GM21825 (cell line): ENCODE results near the gene BCL2L2.

Source experiments
- ATAC-seq: cut with Tn5 transposase; IDR thresholded peaks from one replicate; pipeline ENCODE4 v1.9.1; 2021; ENCODE audit warnings: mild to moderate bottlenecking, moderate library complexity; ENCODE audit not compliant: unreplicated experiment

BCL2L2 gene

DNA sequence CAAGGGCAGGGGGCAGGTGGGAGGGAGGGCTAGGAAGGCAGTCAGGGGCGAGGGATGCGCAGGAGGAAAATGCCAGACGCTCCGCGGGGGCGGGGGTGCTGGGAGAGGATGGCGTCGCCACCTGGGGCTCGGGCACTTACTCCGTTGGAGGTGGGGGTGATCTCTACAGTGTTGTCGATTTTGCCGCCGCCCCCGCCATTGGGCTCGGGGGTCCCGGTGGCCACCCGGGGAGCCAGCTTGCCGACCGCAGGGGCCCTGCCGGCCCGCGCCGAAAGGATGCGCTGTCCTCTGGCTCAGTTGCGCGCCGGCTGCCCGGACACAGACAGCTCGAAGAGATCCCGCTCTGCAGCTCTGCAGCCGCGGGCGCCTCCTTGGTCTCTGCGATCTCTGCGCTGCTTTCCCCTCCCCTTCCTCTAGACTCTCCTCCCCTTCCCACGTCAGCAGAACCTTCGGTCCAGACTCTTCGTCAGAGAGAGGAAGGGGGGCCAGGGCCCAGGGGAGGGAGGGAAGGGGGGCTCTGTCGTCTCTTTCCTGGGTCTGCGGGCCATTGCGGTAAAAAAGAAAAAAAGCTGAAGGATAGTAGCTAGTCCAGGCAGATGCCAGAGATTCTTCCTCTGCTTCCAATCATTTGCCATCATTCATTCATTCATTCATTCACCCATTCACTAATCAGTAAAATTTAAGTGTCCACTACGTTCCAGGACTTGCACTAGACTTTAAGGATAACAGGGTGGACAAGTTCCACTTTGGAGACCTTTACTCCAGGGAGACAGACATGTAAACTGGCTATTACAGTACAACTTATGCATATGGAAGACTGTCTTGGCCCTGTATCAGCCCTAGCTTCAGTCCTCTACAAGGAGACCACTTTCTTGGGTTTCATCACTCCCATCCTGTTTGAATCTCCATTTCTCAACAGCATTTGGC lies 46.1 kb downstream of the BCL2L2 start, which contains the start of gene SLC22A17:
TSS of gene SLC22A17 (minus strand) at position 382 of the 927 bp plus-strand sequence.
- no peak for ATAC-seq

DNA sequence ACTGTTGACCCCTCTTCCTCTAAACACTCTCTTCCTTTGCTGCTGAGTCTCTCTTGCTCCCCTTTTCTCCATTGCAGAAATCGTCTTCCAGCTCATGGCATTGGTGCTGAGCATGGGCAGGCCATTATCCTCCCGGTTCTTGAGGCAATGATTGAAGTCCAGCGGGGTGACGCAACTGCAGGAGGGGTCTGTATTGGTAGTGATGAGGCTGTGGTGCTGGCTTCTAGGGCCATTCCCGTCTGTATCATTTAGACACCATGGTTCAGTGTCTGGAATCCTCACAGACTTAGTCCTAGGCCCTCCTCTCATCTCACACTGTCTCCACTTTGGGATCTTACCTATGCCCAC lies 46.8 kb downstream of the BCL2L2 start:
- ATAC-seq = no peak

DNA sequence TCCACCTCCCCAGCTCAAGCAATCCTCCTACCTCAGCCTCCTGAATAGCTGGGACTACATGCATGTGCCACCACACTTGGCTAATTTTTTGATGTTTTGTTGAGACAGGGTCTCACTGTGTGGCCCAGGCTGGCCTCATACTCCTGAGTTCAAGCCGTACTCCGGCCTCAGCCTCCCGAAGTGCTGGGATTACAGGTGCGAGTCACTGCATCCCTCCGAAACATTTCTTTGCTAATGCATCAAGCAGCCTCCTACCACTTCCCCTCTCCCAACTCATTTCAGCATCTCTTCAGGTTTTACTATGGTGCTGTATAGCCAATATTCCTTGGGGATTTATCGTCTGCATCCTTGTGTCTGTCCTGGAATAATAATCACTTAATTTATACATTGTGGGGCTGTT lies 48.4 kb downstream of the BCL2L2 start:
- ATAC-seq = no peak

DNA sequence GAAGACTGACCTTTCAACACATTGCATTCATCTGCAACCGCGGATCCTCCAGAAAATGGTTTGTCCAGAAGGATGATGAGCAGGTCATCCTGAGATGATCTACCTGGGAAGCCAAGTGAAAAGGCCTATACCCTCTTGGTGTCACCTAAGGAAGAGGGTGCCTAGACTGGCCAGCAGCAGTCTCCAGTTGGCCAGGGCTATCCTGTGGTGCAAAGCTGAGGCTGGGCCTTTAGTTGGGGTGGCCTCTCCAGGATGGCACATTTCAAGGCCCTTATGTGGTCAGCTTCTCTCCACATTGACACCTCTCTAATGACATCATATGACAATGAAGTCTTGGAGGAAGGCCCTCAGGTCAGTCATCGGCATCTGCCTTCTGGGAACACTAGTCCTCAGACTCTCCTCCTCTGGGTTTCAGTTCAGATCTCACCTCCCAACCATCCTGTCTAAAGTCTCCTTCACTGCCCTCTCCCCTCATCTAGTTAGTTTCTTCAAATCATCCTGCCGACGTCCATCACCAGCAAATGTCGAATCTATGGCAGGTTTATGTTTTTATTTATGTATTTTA lies 49.3 kb downstream of the BCL2L2 start:
- ATAC-seq = no peak

DNA sequence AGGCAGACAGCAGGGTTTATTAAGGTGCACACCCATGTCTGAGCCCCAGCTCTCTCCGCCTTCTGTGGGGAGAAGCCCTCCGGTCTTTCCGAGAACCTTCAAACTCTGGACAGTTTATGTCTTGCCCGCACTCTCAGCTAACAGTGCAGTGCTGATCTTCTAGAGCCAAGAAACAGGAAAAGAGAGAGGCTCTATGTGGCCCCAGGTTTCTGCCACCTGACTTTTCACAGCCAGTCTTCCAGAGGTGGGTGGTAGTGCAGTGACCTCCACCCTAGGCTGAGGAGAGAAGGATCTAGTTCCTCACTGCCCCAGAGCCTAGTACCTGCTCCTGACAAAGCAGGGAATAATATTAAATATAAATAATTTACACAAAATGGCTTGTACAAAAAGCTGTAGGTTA lies 50.0 kb downstream of the BCL2L2 start:
- ATAC-seq = no peak

DNA sequence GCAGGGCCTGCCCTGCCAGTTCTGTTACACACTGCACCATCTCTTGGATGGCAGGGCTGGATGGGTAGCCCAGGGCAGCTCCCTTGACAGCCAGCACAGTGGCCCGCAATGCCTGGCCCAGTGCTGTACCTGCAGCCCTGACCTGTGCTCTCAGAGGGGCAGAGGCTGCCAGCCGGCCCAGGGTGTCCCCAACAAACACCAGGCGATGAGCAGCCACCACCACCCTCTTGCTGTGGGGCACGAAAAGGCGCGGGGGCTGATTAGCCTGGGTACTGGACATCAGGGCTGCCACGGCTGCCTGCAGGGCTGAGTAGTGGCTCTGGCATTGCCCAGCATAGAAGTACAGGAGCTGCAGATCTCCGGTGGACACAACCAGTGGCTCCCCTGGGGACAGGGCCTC lies 50.6 kb downstream of the BCL2L2 start:
- no peak for ATAC-seq

DNA sequence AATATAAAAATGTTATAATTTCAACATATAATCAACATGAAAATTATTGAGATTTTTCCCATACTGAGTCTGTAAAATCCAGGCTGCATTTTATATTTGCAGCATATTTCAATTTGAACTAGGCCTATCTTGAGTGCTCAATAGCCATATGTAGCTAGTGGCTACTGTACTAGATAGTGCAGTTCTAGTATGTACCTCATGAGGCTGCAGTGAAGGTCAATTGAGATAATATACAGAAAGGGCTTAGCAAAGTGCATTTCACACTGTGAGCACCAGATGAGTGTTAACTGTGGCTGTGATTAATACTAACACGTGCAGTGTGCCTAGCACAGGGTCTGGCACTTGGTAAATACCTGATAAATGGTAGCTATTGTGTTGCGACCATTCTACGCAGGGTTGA lies 51.4 kb downstream of the BCL2L2 start:
- no peak for ATAC-seq

DNA sequence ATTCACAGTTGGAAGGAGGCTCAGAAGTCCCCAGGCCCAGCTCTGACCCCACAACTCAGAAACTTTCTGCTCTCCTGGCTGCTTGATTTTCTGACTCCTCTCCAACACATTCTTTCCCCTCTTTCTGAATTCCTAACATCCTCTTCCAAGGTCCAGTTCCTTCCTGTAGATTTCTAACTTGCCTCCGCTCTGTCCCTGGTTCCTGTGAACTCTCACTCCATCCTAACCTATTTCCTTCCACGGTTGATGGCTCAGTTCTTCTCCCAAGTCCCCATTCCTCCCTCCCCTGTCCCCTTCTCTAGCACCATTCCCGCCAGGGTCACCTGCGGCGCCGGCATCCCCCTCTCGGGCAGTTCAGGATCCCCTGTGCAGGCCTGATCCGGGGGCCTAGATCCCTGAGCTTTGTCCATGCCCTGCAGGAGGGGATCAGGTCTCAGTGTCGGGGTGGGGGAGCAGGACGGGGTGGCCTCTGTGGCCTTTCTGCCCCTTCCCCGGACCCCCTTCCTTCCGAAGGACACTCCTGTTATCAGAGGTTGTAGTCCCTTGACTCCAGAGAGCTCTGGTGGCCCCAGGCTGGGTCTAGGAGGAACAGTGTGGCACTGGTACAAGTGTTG lies 52.0 kb downstream of the BCL2L2 start:
- ATAC-seq = no peak

DNA sequence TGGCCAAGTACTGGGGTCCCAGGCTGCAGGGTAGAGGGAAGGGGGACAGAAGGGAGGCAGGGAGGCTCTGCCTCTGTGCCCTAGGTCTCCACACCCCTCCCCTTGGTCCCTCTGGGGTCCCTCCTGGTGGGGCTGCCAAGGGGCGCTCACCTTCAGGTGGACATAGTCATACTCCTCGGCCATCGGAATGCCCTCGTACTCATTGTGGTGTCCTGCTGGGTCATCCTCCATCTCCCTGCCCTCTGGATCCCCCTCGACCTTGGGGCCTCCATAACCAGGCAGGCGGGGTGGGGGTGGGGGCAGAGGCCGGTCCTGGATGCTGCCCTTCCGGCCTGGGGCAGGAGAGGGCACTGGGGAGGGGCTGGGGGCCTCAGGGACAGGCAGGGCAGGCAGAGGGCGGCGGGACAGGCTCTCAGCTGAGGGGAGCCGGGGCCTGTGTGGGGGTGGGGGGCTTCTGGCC lies 52.6 kb downstream of the BCL2L2 start:
- no peak for ATAC-seq

DNA sequence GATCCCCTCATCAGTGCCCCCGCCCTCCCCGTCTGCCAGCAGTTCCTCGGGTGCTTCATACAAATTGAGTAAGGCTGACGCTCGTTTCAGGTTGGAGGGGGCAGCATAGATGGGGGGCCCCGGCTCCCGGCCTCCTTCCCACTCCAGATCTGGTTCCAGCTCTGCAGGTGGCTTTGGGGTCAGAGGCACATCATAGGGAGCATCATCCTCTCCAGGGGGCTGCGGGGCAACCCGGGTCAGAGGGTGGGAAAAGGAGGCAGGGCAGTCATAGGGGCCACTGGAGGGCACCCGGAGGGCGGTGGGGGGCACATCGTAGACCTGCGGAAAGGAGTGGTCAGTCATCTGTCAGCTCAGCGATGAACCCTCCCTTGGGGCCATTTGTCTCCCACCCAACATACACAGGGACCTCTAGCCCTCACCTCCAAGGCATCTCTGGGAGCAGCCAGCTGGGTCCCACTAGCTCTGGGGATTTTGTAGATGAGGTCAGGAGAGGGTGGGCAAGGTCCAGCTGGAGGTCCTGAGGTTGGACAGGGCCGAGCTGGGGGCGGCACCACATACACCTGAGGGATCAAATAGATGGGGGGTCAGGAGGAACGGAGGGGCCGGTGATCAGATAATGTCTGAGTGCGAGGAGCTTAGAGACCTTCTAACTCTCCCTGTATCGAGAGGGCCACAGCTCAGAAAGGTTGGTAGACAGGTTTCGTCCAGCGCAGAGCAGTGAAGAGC lies 53.3 kb downstream of the BCL2L2 start:
- ATAC-seq = no peak

DNA sequence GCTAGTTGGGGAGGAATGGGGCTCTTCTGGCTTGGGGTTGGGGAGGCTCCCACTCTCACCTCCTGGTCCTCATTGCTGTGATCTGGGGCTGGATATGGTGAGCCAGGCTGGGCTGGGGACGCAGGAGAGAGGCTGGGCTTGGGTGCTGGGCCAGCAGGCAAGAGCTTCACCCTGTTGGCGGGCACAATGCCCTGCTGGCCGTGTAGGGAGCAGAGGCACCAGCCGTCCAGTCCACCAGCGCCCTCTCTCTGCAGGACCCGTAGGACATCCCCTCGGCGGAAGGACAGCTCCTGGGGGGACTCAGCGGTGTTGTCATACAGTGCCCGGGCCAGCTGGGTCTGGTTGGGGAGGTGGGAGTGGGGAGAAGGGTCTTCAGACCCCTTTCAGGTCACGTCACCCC lies 53.9 kb downstream of the BCL2L2 start:
- ATAC-seq = no peak

DNA sequence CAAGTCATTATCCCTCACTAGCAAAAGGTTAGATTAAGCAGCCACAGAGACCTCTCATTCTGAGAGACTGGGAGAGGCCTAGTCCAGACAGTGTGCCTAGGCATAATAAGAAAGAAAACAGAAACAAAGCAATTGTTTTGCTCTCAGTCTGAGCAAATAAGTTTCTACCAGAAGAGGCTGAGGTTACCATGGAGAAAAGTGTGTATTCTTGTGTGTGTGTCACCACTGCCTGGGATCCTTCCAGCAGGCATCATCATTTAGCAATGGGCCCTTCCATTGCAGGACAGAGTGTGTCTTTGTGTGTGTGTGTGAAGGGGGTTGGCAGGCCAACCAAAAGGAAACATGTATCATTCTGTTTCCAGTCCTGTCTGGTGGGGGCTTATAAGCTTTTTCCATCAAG lies 54.7 kb downstream of the BCL2L2 start:
- ATAC-seq = no peak
